Mucosa of descending colon (tissue), 3 donors: ENCODE measurements around the gene GRM1. TPM values are rescaled to one million over a fixed set of nuclear protein-coding genes. Genes with fewer than 3 reads are reported as not detected.

Experiments used
- ATAC-seq: fragments of 200-7000 bp; cut with Tn5 transposase; one replicate; pipeline ENCODE4 v1.9.1; 2020; ENCODE audit warnings: mild to moderate bottlenecking, moderate library complexity
- DNase-seq, 3 donors: peaks; one replicate each; pipeline ENCODE4 v3.0.0-alpha.2; 2020
- H3K36me3 ChIP-seq: fragments of 200-600 bp; one replicate; pipeline ENCODE4 v1.8.0; 2021; ENCODE audit warnings: low read depth, mild to moderate bottlenecking
- H3K4me1 ChIP-seq: fragments of 200-600 bp; one replicate; pipeline ENCODE4 v1.8.0; 2021; ENCODE audit warnings: low read depth, mild to moderate bottlenecking
- H3K4me3 ChIP-seq: fragments of 200-600 bp; one replicate; pipeline ENCODE4 v1.8.0; 2021; ENCODE audit warnings: mild to moderate bottlenecking
- H3K9me3 ChIP-seq: fragments of 200-600 bp; one replicate; pipeline ENCODE4 v1.8.0; 2021; ENCODE audit warnings: mild to moderate bottlenecking
- intact Hi-C, 2 donors: fragments of 100-400 bp; cut with DNase I in 1 of 2; cut with micrococcal nuclease in 1 of 2; formaldehyde crosslinking; loops; one replicate each; pipeline versions ENCODE4 v1.11.0 to v1.11.1; 2022; cut with DNase I, micrococcal nuclease
- total RNA-seq, 3 donors: library from RNA; stranded (reverse); fragmentation: NEBNext Ultra II Directional in 2 of 3; extraction: Animal tissue kit (Norgen Biotek cat#: 25700) in 2 of 3; gene quantifications; one replicate each; pipeline versions ENCODE4 v1.2.1 to v1.2.4, GENCODE V29; 2021 to 2023
- TF ChIP-seq, protein P1 (sequence below): fragments of 200-600 bp; IDR thresholded peaks from one replicate; pipeline ENCODE4 v1.8.0; 2022; ENCODE audit warnings: antibody characterized with exemption, mild to moderate bottlenecking
- donor health status: DM: no; HTN: no; CAD: no; lungs with moderate emphysema.
- donor health status: DM: no; HTN: no; CAD: no.
- donor health status: DM: no; HTN: yes; CAD: no.

Gene GRM1
- total RNA-seq, 3 donors from 2014 or later: 0.13 TPM; not detected in 2

- DNase-seq (no peak), ATAC-seq (no peak)
- H3K4me1 ChIP-seq: no peaks in the 10 kb centered on the region
- peaks cover 8% of the 10 kb centered on the region for H3K9me3 ChIP-seq
- no peak overlapping the region for H3K4me3 ChIP-seq
- no peaks in the 10 kb centered on the region for H3K36me3 ChIP-seq
- TF ChIP-seq, protein P1, sequence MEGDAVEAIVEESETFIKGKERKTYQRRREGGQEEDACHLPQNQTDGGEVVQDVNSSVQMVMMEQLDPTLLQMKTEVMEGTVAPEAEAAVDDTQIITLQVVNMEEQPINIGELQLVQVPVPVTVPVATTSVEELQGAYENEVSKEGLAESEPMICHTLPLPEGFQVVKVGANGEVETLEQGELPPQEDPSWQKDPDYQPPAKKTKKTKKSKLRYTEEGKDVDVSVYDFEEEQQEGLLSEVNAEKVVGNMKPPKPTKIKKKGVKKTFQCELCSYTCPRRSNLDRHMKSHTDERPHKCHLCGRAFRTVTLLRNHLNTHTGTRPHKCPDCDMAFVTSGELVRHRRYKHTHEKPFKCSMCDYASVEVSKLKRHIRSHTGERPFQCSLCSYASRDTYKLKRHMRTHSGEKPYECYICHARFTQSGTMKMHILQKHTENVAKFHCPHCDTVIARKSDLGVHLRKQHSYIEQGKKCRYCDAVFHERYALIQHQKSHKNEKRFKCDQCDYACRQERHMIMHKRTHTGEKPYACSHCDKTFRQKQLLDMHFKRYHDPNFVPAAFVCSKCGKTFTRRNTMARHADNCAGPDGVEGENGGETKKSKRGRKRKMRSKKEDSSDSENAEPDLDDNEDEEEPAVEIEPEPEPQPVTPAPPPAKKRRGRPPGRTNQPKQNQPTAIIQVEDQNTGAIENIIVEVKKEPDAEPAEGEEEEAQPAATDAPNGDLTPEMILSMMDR: no peak
- intact Hi-C loops: no loop called here
Measured at GRCh38 chr6:146041282-146041681, 12.4 kb downstream of the GRM1 start.

- TF ChIP-seq, protein P1: no peak
- ATAC-seq (no peak), DNase-seq (no peak)
- H3K9me3 ChIP-seq: no peaks in the 10 kb centered on the region
- H3K4me3 ChIP-seq: no peak overlapping the region
- H3K36me3 ChIP-seq: no peaks in the 10 kb centered on the region
- intact Hi-C loops: no loop called here
- H3K4me1 ChIP-seq: no peaks in the 10 kb centered on the region
Measured at GRCh38 chr6:146047371-146047770, 18.5 kb downstream of the GRM1 start.

- DNase-seq: no peak
- TF ChIP-seq, protein P1: no peak
- Histone ChIP-seq H3K36me3 (no peaks in the 10 kb centered on the region), H3K9me3 (no peaks in the 10 kb centered on the region), H3K4me1 (no peaks in the 10 kb centered on the region), H3K4me3 (no peak overlapping the region)
- no peak for ATAC-seq
- intact Hi-C loops: no loop called here
Measured at GRCh38 chr6:146050168-146050567, 21.3 kb downstream of the GRM1 start.

DNA sequence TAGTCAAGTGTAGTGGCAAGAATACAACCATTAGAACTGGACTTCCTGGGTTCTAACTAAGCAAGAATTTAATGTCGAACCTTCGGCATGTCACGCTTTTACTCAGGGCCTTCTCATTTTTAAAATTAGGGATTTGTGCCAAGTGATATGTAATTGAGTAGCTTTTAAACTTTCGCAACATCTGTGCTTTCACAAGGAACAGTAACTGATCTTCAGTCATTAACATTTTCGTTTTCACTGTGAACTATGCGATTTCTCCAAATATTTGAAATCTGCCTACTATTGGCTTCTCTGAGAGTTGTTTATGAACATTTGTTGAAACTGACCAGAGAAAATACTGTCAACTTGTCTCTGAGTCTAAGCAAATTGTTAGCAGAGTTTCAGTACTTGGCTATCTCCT, 27.6 kb downstream of the GRM1 start:
- Histone ChIP-seq H3K4me3 (no peak overlapping the region), H3K36me3 (no peaks in the 10 kb centered on the region), H3K4me1 (no peaks in the 10 kb centered on the region), H3K9me3 (no peaks in the 10 kb centered on the region)
- intact Hi-C loops: no loop called here
- TF ChIP-seq, protein P1: no peak
- no peak for DNase-seq
- ATAC-seq: no peak

- Histone ChIP-seq H3K4me1 (no peaks in the 10 kb centered on the region), H3K36me3 (no peaks in the 10 kb centered on the region), H3K4me3 (no peak overlapping the region), H3K9me3 (no peaks in the 10 kb centered on the region)
- DNase-seq: no peak
- TF ChIP-seq, protein P1: no peak
- intact Hi-C loops: no loop called here
- ATAC-seq: no peak
Measured at GRCh38 chr6:146065690-146066089, 36.8 kb downstream of the GRM1 start.

- no peaks in the 10 kb centered on the region for H3K36me3 ChIP-seq
- no peaks in the 10 kb centered on the region for H3K9me3 ChIP-seq
- TF ChIP-seq, protein P1: no peak
- DNase-seq (no peak), ATAC-seq (no peak)
- H3K4me1 ChIP-seq: no peaks in the 10 kb centered on the region
- intact Hi-C loops: no loop called here
- H3K4me3 ChIP-seq: no peak overlapping the region
Measured at GRCh38 chr6:146066506-146066905, 37.6 kb downstream of the GRM1 start.
